T-helper 1 cell treated with Interleukin-12 subunit alpha and Interleukin-12 subunit beta and Interleukin-4 antibody, amounts not matched to agents 30 μg/mL and 1 μg/mL, for 36 hours (primary cell): ENCODE measurements around the gene POU2F1.
A peak's percentile ranks its signal among the peaks of the same experiment; 100 is the strongest.
"Not testable (repeated sequence)": the region's sequence is repeated elsewhere in the genome, so short reads cannot be mapped to it uniquely, and the experiment has no call there.

ENCODE experiments used
- H3K27ac Mint-ChIP-seq: one replicate; pipeline ENCODE4 v1.8.0; 2021; ENCODE audit warnings: mild to moderate bottlenecking, mixed read lengths
- H3K27me3 Mint-ChIP-seq: one replicate; pipeline ENCODE4 v1.8.0; 2021; ENCODE audit warnings: low read depth, mixed read lengths
- H3K36me3 Mint-ChIP-seq: one replicate; pipeline ENCODE4 v1.8.0; 2021; ENCODE audit warnings: low read depth, mixed read lengths
- H3K4me1 Mint-ChIP-seq: one replicate; pipeline ENCODE4 v1.8.0; 2021; ENCODE audit warnings: low read depth, mixed read lengths
- H3K4me3 Mint-ChIP-seq: one replicate; pipeline ENCODE4 v1.8.0; 2021; ENCODE audit warnings: mild to moderate bottlenecking, moderate library complexity, mixed read lengths
- H3K9me3 Mint-ChIP-seq: one replicate; pipeline ENCODE4 v1.8.0; 2021; ENCODE audit warnings: mixed read lengths

POU2F1 gene

DNA sequence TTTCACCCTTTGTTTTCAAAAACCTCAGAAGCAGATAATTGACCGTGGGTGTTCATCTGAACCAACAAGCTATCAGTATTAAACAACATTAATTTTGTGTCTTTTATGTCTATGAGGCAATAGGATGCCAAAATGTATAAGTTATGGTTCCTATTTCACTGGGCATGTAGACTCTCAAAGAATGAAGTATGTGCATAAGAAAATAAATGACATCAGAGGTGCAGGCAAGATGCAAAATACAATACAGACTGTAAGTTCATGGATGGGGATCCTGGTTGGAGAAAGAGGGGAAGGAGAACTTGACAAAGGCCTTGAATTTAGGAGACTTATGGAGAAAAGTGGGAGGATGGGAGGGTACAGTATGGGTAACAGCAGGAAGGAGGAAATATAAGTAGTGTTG, 23.4 kb upstream of the POU2F1 start:
- H3K27me3 Mint-ChIP-seq, result peaks cover 7% of the 10 kb centered on the region
- H3K36me3 Mint-ChIP-seq, result no peaks in the 10 kb centered on the region
- no peak overlapping the region for H3K4me3 Mint-ChIP-seq
- H3K27ac Mint-ChIP-seq, result no peak overlapping the region
- no peaks in the 10 kb centered on the region for H3K4me1 Mint-ChIP-seq
- no peaks in the 10 kb centered on the region for H3K9me3 Mint-ChIP-seq

DNA sequence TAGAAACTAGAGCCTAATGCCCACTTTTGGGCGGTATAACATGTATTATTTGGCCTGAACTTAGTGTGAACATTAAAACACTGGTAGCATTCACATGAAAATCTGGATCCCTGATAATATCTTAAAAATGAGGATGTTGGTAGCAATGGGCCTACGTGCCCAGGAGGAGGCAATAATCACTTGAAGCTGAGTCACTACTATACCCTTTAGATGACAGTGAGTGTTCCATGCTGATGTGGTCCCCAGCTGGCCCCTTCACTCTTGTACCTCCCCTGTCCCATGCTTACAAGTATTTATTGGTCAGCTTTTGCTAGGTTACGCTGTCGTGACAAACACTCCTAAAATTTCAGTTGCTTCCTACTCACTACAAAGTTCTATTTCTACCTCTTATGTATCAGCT, 23.0 kb upstream of the POU2F1 start:
- H3K27me3 Mint-ChIP-seq, result peaks cover 7% of the 10 kb centered on the region
- no peaks in the 10 kb centered on the region for H3K9me3 Mint-ChIP-seq

DNA sequence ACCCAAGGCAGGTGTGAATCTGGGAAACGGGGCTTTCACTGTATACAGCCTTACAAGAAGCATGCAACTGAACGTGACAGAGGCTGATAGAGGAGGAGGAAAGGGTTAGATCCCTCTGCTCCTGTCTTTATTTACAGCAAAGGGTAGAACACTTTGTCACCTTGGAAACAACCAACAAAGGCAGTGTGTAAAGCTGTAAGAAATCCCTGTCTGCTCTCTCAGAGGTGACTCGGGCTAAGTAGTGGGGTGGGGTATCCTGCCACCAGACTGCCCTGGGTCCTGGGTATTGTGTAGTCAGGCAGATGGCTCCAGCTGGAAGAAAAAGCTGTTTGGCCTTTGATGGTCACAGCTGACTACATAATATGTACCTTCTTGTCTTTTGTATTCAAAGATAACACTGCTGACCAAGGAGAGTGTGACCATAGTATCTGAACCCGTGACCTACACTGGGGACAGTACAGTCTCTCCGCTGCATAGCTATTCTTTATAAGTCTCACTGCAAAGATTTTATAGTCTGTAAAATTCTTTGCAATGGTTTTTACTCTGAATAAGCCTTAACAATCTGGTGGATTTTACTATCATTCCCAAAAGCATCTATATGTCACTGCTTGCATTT, 22.1 kb upstream of the POU2F1 start:
- Mint-ChIP-seq H3K27ac (no peak overlapping the region), H3K9me3 (no peaks in the 10 kb centered on the region), H3K27me3 (no peaks in the 10 kb centered on the region), H3K4me3 (no peak overlapping the region), H3K4me1 (no peaks in the 10 kb centered on the region), H3K36me3 (no peaks in the 10 kb centered on the region)

More for the DNA sequence above, 23.0 kb upstream of the POU2F1 start:
- Mint-ChIP-seq H3K4me1 (no peaks in the 10 kb centered on the region), H3K4me3 (no peak overlapping the region), H3K36me3 (no peaks in the 10 kb centered on the region), H3K27ac (no peak overlapping the region)

GRCh38 chr1:167199656-167200055, 21.0 kb upstream of the POU2F1 start:
- Mint-ChIP-seq H3K4me3 (no peak overlapping the region), H3K36me3 (no peaks in the 10 kb centered on the region), H3K27ac (no peak overlapping the region), H3K4me1 (no peaks in the 10 kb centered on the region), H3K9me3 (no peaks in the 10 kb centered on the region), H3K27me3 (no peaks in the 10 kb centered on the region)

GRCh38 chr1:167200272-167200671, 20.4 kb upstream of the POU2F1 start:
- H3K36me3 Mint-ChIP-seq, result no peaks in the 10 kb centered on the region
- no peaks in the 10 kb centered on the region for H3K27me3 Mint-ChIP-seq
- no peaks in the 10 kb centered on the region for H3K9me3 Mint-ChIP-seq
- no peaks in the 10 kb centered on the region for H3K4me1 Mint-ChIP-seq
- no peak overlapping the region for H3K4me3 Mint-ChIP-seq
- no peak overlapping the region for H3K27ac Mint-ChIP-seq

GRCh38 chr1:167200749-167201148, 19.9 kb upstream of the POU2F1 start:
- H3K4me1 Mint-ChIP-seq, result no peaks in the 10 kb centered on the region
- H3K27me3 Mint-ChIP-seq, result no peaks in the 10 kb centered on the region
- H3K9me3 Mint-ChIP-seq, result no peaks in the 10 kb centered on the region
- H3K4me3 Mint-ChIP-seq, result no peak overlapping the region
- no peaks in the 10 kb centered on the region for H3K36me3 Mint-ChIP-seq
- H3K27ac Mint-ChIP-seq, result no peak overlapping the region

- Mint-ChIP-seq H3K27ac (no peak overlapping the region), H3K36me3 (no peaks in the 10 kb centered on the region), H3K9me3 (no peaks in the 10 kb centered on the region), H3K4me3 (no peak overlapping the region), H3K4me1 (no peaks in the 10 kb centered on the region), H3K27me3 (no peaks in the 10 kb centered on the region)
Observed at GRCh38 chr1:167202049-167202448, 18.6 kb upstream of the POU2F1 start.

DNA sequence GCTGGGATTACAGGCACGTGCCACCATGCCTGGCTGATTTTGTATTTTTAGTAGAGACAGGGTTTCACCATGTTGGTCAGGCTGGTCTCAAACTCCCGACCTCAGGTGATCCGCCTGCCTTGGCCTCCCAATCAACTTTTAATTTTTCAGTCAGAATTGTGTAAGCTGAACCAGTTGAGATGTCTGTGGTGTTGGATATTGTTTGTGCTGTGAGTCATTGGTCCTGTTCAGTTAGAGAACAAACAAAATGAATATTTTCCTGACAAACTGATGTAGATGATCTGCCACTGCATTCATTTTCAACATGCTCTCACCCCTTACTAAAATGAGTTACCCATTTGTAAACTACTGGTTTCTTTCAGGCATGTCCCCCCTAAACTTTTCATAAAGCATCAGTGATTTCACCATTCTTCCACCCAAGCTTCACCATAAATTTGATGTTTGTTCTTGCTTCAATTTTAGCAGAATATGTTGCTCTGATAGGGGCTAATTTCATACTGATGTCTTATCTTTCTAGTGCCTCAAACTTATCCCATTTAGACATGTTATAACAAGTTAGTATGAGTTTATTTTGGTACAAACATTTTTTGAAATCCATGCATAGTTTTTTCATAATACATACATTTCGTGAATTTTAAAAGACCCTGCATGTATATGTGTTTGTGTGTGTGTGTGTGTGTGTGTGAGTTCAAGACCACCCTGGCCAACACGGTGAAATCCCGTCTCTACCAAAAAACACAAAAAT, 15.2 kb upstream of the POU2F1 start:
- not testable (repeated sequence) for H3K36me3 Mint-ChIP-seq, H3K4me3 Mint-ChIP-seq, H3K4me1 Mint-ChIP-seq, H3K27me3 Mint-ChIP-seq, H3K27ac Mint-ChIP-seq
- H3K9me3 Mint-ChIP-seq, result peaks cover 22% of the 10 kb centered on the region

- H3K27me3 Mint-ChIP-seq, result no peaks in the 10 kb centered on the region
- peaks cover 22% of the 10 kb centered on the region for H3K9me3 Mint-ChIP-seq
- peaks cover 2% of the 10 kb centered on the region for H3K4me1 Mint-ChIP-seq
- peaks cover 8% of the 10 kb centered on the region for H3K36me3 Mint-ChIP-seq
- no peak overlapping the region for H3K4me3 Mint-ChIP-seq
- H3K27ac Mint-ChIP-seq, result no peak overlapping the region
Observed at GRCh38 chr1:167206166-167206835, 14.4 kb upstream of the POU2F1 start.

DNA sequence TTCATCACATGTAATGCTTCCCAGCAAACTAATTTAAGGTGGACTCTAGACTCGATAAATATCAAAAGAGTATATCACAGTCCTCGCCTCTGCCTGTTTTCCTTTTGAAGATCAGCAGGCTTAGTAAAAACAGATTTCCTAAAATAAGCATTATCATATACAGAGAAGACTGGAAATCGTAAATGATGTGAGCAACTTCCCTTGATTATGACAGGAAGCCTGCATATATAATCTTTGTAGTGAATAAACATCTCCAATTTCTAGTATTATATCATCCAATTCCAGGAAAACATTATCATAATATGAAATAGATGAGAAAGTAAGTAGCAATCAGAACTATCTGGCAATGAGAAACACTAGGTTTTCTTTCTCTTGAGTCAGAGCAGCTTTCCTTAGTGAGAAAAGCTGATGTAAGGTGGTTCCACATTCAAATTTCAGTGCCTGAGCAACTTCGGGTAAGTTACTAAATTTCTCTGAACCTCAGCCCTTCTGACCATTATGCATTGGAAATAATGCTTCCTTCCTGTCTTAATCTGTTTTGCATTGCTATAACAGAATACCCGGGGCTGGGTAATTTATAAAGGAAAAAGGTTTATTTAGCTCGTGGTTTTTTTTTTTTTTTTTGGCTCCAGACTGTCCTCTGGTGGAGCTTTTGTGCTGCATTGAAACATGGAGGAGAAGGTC, 12.6 kb upstream of the POU2F1 start:
- H3K27me3 Mint-ChIP-seq, result no peaks in the 10 kb centered on the region
- peaks cover 22% of the 10 kb centered on the region for H3K9me3 Mint-ChIP-seq
- H3K4me3 Mint-ChIP-seq, result no peak overlapping the region
- peaks cover 5% of the 10 kb centered on the region for H3K4me1 Mint-ChIP-seq
- peaks cover 9% of the 10 kb centered on the region for H3K36me3 Mint-ChIP-seq
- H3K27ac Mint-ChIP-seq, result peak overlapping the region; percentile 29

DNA sequence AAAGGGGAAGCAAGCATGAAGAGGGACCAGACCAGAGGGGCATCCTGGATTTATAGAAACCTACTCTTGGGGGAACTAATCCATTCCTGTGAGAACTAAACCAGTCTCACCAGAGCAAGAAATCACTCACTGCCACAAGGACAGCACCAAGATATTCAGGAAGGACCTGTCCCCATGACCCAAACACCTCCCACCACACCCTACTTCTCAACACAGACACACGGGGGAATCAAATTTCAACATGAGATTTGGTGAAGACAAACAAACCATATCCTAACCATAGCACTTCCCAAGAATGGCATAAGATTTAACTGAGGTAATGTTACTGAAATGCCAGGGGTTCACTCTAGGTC, 12.1 kb upstream of the POU2F1 start:
- peak overlapping the region; percentile 29 for H3K27ac Mint-ChIP-seq
- peaks cover 22% of the 10 kb centered on the region for H3K9me3 Mint-ChIP-seq
- peaks cover under 1% of the 10 kb centered on the region for H3K27me3 Mint-ChIP-seq
- H3K36me3 Mint-ChIP-seq, result peaks cover 9% of the 10 kb centered on the region
- H3K4me3 Mint-ChIP-seq, result no peak overlapping the region
- H3K4me1 Mint-ChIP-seq, result peaks cover 5% of the 10 kb centered on the region

DNA sequence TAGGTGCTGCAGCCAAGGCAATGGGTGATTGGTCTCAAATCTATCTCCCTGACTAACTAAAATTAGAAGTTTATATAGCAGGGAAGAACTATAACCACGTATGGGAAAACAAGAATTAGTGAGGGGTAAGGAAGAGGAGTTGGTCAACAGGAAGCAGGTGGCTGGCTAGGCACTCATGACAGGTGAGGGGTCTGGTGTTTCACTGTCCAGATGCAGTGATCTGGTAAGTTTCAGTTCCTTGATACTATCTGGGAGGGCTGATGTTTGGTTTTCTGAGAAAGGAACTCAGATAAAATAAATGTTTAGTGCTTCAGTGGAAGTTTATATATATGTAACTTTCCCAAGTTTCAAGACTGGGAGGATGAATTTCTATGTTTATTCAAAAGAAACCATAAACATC, 11.6 kb upstream of the POU2F1 start:
- Mint-ChIP-seq H3K4me3 (no peak overlapping the region), H3K4me1 (peaks cover 5% of the 10 kb centered on the region), H3K36me3 (peaks cover 9% of the 10 kb centered on the region), H3K27me3 (peaks cover 4% of the 10 kb centered on the region), H3K9me3 (peaks cover 22% of the 10 kb centered on the region), H3K27ac (no peak overlapping the region)

DNA sequence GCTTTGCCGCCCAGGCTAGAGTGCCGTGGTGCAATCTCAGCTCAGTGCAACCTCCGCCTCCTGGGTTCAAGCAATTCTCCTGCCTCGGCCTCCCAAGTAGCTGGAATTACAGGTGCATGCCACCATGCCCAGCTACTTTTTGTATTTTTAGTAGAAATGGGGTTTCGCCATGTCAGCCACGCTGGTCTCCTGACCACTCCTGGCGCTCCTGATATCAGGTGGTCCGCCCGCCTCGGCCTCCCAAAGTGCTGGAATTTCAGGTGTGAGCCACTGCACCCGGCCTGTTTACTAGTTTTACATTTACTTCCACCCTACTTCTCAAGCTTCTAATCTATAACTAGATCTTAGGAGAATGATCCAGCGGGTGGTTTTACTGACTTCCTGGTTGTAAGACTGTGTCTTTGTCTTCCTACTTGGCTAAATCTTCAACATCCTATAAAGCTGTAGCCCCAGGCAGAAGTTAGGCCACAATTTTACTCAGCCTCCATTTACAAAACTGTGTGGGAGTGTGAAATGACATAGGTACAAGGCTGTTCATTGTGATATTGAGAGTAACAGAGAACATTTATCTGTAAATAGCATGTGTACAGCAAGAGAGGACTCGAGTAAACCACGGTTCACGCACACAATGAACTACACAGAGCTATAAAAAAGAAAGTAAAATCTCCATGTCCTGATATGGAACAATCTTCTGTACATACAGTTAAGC, 9.6 kb upstream of the POU2F1 start:
- peaks cover 8% of the 10 kb centered on the region for H3K27me3 Mint-ChIP-seq
- peaks cover 9% of the 10 kb centered on the region for H3K36me3 Mint-ChIP-seq
- H3K27ac Mint-ChIP-seq, result no peak overlapping the region
- H3K4me1 Mint-ChIP-seq, result peaks cover 5% of the 10 kb centered on the region
- peaks cover 22% of the 10 kb centered on the region for H3K9me3 Mint-ChIP-seq
- no peak overlapping the region for H3K4me3 Mint-ChIP-seq

DNA sequence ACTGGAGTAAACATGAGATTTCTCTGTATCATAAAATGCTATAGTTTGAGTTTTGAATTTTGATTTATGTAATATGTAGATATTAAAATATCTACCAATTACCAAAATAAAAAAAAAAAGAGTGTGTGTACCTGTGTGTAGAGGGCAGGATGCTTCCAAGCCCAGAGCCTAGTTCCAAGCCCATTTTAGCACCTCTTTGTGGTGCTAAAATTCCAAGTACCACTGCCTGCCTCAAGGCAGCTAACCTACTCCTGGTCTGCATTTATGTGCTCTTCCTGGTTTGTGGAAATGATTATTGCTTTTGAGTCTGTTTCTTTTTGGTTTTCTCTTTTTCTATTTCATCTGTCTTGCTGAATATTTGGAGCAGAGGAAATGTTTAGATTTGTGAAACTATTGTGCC, 8.7 kb upstream of the POU2F1 start:
- peaks cover 5% of the 10 kb centered on the region for H3K4me1 Mint-ChIP-seq
- peaks cover 8% of the 10 kb centered on the region for H3K27me3 Mint-ChIP-seq
- peaks cover 9% of the 10 kb centered on the region for H3K36me3 Mint-ChIP-seq
- H3K9me3 Mint-ChIP-seq, result peaks cover 22% of the 10 kb centered on the region
- no peak overlapping the region for H3K27ac Mint-ChIP-seq
- H3K4me3 Mint-ChIP-seq, result no peak overlapping the region
